Peyer's patch (tissue), 4 donors: ENCODE data around the gene CRACDL. TPM values are rescaled to one million over a fixed set of nuclear protein-coding genes. Genes with fewer than 3 reads are reported as not detected.
"Not testable (repeated sequence)": the region's sequence is repeated elsewhere in the genome, so short reads cannot be mapped to it uniquely, and the experiment has no call there.

ENCODE experiments used
- DNase-seq, 3 donors: peaks; one replicate each; pipeline ENCODE4 v3.0.0-alpha.2; 2017 to 2019
- H3K27ac ChIP-seq, 4 donors: fragments of 200-600 bp; sonication (generic); one replicate each; pipeline ENCODE4 v1.5.1; 2016 to 2019
- H3K27me3 ChIP-seq, 2 donors: fragments of 200-600 bp; sonication (generic); one replicate each; pipeline ENCODE4 v1.5.1; 2019
- H3K36me3 ChIP-seq, 3 donors: fragments of 200-600 bp; sonication (generic); one replicate each; pipeline ENCODE4 v1.5.1; 2016 to 2019
- H3K4me1 ChIP-seq, 4 donors: fragments of 200-600 bp; sonication (generic); one replicate each; pipeline ENCODE4 v1.5.1; 2016 to 2019
- H3K4me3 ChIP-seq, 4 donors: fragments of 200-600 bp; sonication (generic); 1 replicate in 3 of 4; 2 replicates in 1 of 4; pipeline ENCODE4 v1.5.1; 2016 to 2019; ENCODE audit warnings: mild to moderate bottlenecking in 1 of 4
- H3K9me3 ChIP-seq, 4 donors: fragments of 200-600 bp; sonication (generic); one replicate each; pipeline ENCODE4 v1.5.1; 2016 to 2019; ENCODE audit warnings: mild to moderate bottlenecking in 1 of 4
- CTCF ChIP-seq, 6 experiments: fragments of 450-650 bp in 4 of 6; fragments of 200-600 bp in 2 of 6; sonication (generic) in 1 of 6; IDR thresholded peaks; one replicate each; pipeline ENCODE4 v1.5.1; 2017 to 2019; ENCODE audit warnings: antibody characterized with exemption in 6 of 6, mild to moderate bottlenecking in 3 of 6, moderate library complexity in 1 of 6
- POLR2A ChIP-seq, 2 donors: fragments of 450-650 bp; IDR thresholded peaks; one replicate each; pipeline ENCODE4 v1.5.1; 2017; ENCODE audit warnings: antibody characterized with exemption in 2 of 2, mild to moderate bottlenecking in 2 of 2, moderate library complexity in 2 of 2
- total RNA-seq, 4 donors: library from RNA; depleted of rRNA; stranded (reverse); fragments of >200 nt; gene quantifications; one replicate each; pipeline ENCODE4 v1.1.0, GENCODE V29; 2016

CRACDL gene
- total RNA-seq, 4 donors from 2014 or later: 3.3 to 36.5 (median 10.2) TPM

- H3K9me3 ChIP-seq: no peaks in the 10 kb centered on the region
- H3K27me3 ChIP-seq: no peaks in the 10 kb centered on the region
- H3K27ac ChIP-seq: no peak overlapping the region
- no peaks in the 10 kb centered on the region for H3K4me1 ChIP-seq
- DNase-seq: peak in 1 of 3 donors; percentile 28
- H3K4me3 ChIP-seq: no peak overlapping the region
- TF ChIP-seq POLR2A (IDR thresholded peaks at IDR 0.05) (no peak), CTCF (IDR thresholded peaks at IDR 0.05) (no peak)
- no peaks in the 10 kb centered on the region for H3K36me3 ChIP-seq
Measured at GRCh38 chr2:98902209-98903063, 33.6 kb downstream of the CRACDL start.

- H3K27ac ChIP-seq: no peak overlapping the region
- no peaks in the 10 kb centered on the region for H3K4me1 ChIP-seq
- H3K27me3 ChIP-seq: no peaks in the 10 kb centered on the region
- H3K36me3 ChIP-seq: no peaks in the 10 kb centered on the region
- peak in 1 of 3 donors; percentile 25 for DNase-seq
- no peak for TF ChIP-seq CTCF (IDR thresholded peaks at IDR 0.05)
- H3K9me3 ChIP-seq: no peaks in the 10 kb centered on the region
- no peak overlapping the region for H3K4me3 ChIP-seq
Measured at GRCh38 chr2:98901702-98902101, 34.3 kb downstream of the CRACDL start.

GRCh38 chr2:98901291-98901690 is 34.7 kb downstream of the CRACDL start:
- peak in 1 of 3 donors; percentile 17 for DNase-seq
- Histone ChIP-seq H3K27ac (no peak overlapping the region), H3K4me3 (no peak overlapping the region), H3K9me3 (no peaks in the 10 kb centered on the region), H3K4me1 (no peaks in the 10 kb centered on the region), H3K36me3 (no peaks in the 10 kb centered on the region), H3K27me3 (no peaks in the 10 kb centered on the region)
- TF ChIP-seq CTCF (IDR thresholded peaks at IDR 0.05): no peak
- no peak for TF ChIP-seq POLR2A (IDR thresholded peaks at IDR 0.05)

GRCh38 chr2:98900721-98901120 is 35.3 kb downstream of the CRACDL start:
- TF ChIP-seq CTCF (IDR thresholded peaks at IDR 0.05): no peak
- TF ChIP-seq POLR2A (IDR thresholded peaks at IDR 0.05): no peak

GRCh38 chr2:98899703-98900078 is 36.3 kb downstream of the CRACDL start:
- H3K4me1 ChIP-seq, H3K4me3 ChIP-seq, H3K9me3 ChIP-seq, DNase-seq, H3K27ac ChIP-seq, H3K36me3 ChIP-seq, H3K27me3 ChIP-seq: not testable (repeated sequence)

More at GRCh38 chr2:98900721-98901120, 35.3 kb downstream of the CRACDL start:
- Histone ChIP-seq H3K27me3 (no peaks in the 10 kb centered on the region), H3K4me3 (no peak overlapping the region), H3K36me3 (no peaks in the 10 kb centered on the region), H3K9me3 (no peaks in the 10 kb centered on the region), H3K4me1 (no peaks in the 10 kb centered on the region), H3K27ac (no peak overlapping the region)
- no peak for DNase-seq

GRCh38 chr2:98899041-98899702 is 36.9 kb downstream of the CRACDL start:
- Histone ChIP-seq H3K36me3 (no peaks in the 10 kb centered on the region), H3K4me1 (no peaks in the 10 kb centered on the region), H3K27me3 (no peaks in the 10 kb centered on the region), H3K9me3 (no peaks in the 10 kb centered on the region), H3K27ac (no peak overlapping the region), H3K4me3 (no peak overlapping the region)
- TF ChIP-seq POLR2A (IDR thresholded peaks at IDR 0.05) (no peak), CTCF (IDR thresholded peaks at IDR 0.05) (no peak)
- peak in 1 of 3 donors; percentile 18 for DNase-seq
